H9 (cell line): ENCODE measurements around the gene ZNRF1. TPM values are rescaled to one million over a fixed set of nuclear protein-coding genes. Genes with fewer than 3 reads are reported as not detected.

ENCODE experiments used
- DNase-seq: peaks from one replicate; pipeline ENCODE4 v3.0.0-alpha.2; 2017
- H2AFZ ChIP-seq: one replicate; pipeline ENCODE4 v1.6.1; 2013; ENCODE audit warnings: mild to moderate bottlenecking, low read length, control low read depth, moderate library complexity
- H2AK5ac ChIP-seq: 2 replicates; pipeline ENCODE4 v1.6.1; 2013; ENCODE audit warnings: low read length, control low read depth, mixed read lengths; ENCODE audit not compliant: insufficient read length
- H2BK120ac ChIP-seq: one replicate; pipeline ENCODE4 v1.6.1; 2013; ENCODE audit warnings: low read depth, mild to moderate bottlenecking, low read length, control low read depth, inconsistent platforms; ENCODE audit not compliant: poor library complexity, severe bottlenecking
- H2BK12ac ChIP-seq: 2 replicates; pipeline ENCODE4 v1.6.1; 2013; ENCODE audit warnings: low read length, control low read depth, mixed read lengths, low read depth; ENCODE audit not compliant: insufficient read length
- H2BK15ac ChIP-seq: 2 replicates; pipeline ENCODE4 v1.6.1; 2013; ENCODE audit warnings: low read depth, low read length, control low read depth
- H2BK20ac ChIP-seq: one replicate; pipeline ENCODE4 v1.6.1; 2013; ENCODE audit warnings: low read depth, mild to moderate bottlenecking, low read length, control low read depth, inconsistent platforms; ENCODE audit not compliant: poor library complexity, severe bottlenecking
- H2BK5ac ChIP-seq: 2 replicates; pipeline ENCODE4 v1.6.1; 2013; ENCODE audit warnings: low read length, control low read depth, mixed read lengths; ENCODE audit not compliant: insufficient read length
- H3K14ac ChIP-seq: 2 replicates; pipeline ENCODE4 v1.6.1; 2013; ENCODE audit warnings: low read length, control low read depth; ENCODE audit not compliant: insufficient read depth
- H3K18ac ChIP-seq: 2 replicates; pipeline ENCODE4 v1.6.1; 2013; ENCODE audit warnings: low read depth, mild to moderate bottlenecking, mixed read lengths, low read length, control low read depth; ENCODE audit not compliant: insufficient read length
- H3K23ac ChIP-seq: 2 replicates; pipeline ENCODE4 v1.6.1; 2013; ENCODE audit warnings: low read length, control low read depth, mixed read lengths, low read depth; ENCODE audit not compliant: insufficient read length
- H3K23me2 ChIP-seq: 2 replicates; pipeline ENCODE4 v1.6.1; 2013; ENCODE audit warnings: low read depth, mild to moderate bottlenecking, mixed read lengths, low read length, control low read depth; ENCODE audit not compliant: insufficient read length, poor library complexity, severe bottlenecking
- H3K27ac ChIP-seq: 2 replicates; pipeline ENCODE4 v1.5.1; 2013; ENCODE audit warnings: low read length, control low read depth, mixed read lengths, low read depth; ENCODE audit not compliant: insufficient read length
- H3K27me3 ChIP-seq: 2 replicates; pipeline ENCODE4 v1.6.1; 2013; ENCODE audit warnings: low read length, control low read depth, inconsistent platforms; ENCODE audit not compliant: insufficient read depth
- H3K4ac ChIP-seq: 2 replicates; pipeline ENCODE4 v1.6.1; 2013; ENCODE audit warnings: low read depth, mild to moderate bottlenecking, control low read depth, inconsistent platforms, low read length, moderate library complexity
- H3K4me1 ChIP-seq: 2 replicates; pipeline ENCODE4 v1.6.1; 2013; ENCODE audit warnings: low read length, control low read depth, inconsistent platforms; ENCODE audit not compliant: insufficient read depth
- H3K4me2 ChIP-seq: 2 replicates; pipeline ENCODE4 v1.6.1; 2013; ENCODE audit warnings: low read length, control low read depth, mixed read lengths; ENCODE audit not compliant: insufficient read length, insufficient read depth
- H3K56ac ChIP-seq: 2 replicates; pipeline ENCODE4 v1.6.1; 2013; ENCODE audit warnings: low read depth, mild to moderate bottlenecking, mixed read lengths, low read length, control low read depth; ENCODE audit not compliant: insufficient read length
- H3K79me1 ChIP-seq: 2 replicates; pipeline ENCODE4 v1.6.1; 2013; ENCODE audit warnings: low read depth, mild to moderate bottlenecking, moderate library complexity, low read length, control low read depth, inconsistent platforms; ENCODE audit not compliant: insufficient read depth, poor library complexity, severe bottlenecking
- H3K79me2 ChIP-seq: 2 replicates; pipeline ENCODE4 v1.6.1; 2013; ENCODE audit warnings: low read length, control low read depth, inconsistent platforms; ENCODE audit not compliant: insufficient read depth
- H3K9ac ChIP-seq: 2 replicates; pipeline ENCODE4 v1.6.1; 2013; ENCODE audit warnings: low read length, control low read depth, mixed read lengths; ENCODE audit not compliant: insufficient read length; ENCODE audit errors: extremely low read depth
- H3K9me3 ChIP-seq: one replicate; pipeline ENCODE4 v1.6.1; 2013; ENCODE audit warnings: low read depth, low read length, inconsistent platforms; ENCODE audit not compliant: control insufficient read depth
- H3T11ph ChIP-seq: one replicate; pipeline ENCODE4 v1.6.1; 2013; ENCODE audit warnings: mild to moderate bottlenecking, low read length, control low read depth, inconsistent platforms
- H4K20me1 ChIP-seq: one replicate; pipeline ENCODE4 v1.6.1; 2013; ENCODE audit not compliant: control insufficient read depth, insufficient read length, insufficient read depth
- H4K5ac ChIP-seq: 2 replicates; pipeline ENCODE4 v1.6.1; 2013; ENCODE audit warnings: low read depth, mild to moderate bottlenecking, mixed read lengths, low read length, control low read depth; ENCODE audit not compliant: insufficient read length
- H4K8ac ChIP-seq: replicated peaks from 2 replicates; pipeline ENCODE4 v1.6.1; 2013; ENCODE audit warnings: low read length, control low read depth, mixed read lengths, low read depth; ENCODE audit not compliant: insufficient read length
- H4K91ac ChIP-seq: 2 replicates; pipeline ENCODE4 v1.6.1; 2013; ENCODE audit warnings: low read depth, mild to moderate bottlenecking, moderate library complexity, mixed read lengths, low read length, control low read depth; ENCODE audit not compliant: insufficient read length
- H3K27ac Mint-ChIP-seq, 3 experiments: 2 replicates in 2 of 3; 3 replicates in 1 of 3; pipeline ENCODE4 v1.8.0; 2020 to 2021; ENCODE audit warnings: mixed read lengths in 3 of 3, mild to moderate bottlenecking in 1 of 3, moderate library complexity in 1 of 3
- H3K27me3 Mint-ChIP-seq: 2 replicates; pipeline ENCODE4 v1.8.0; 2021; ENCODE audit warnings: low read depth, mild to moderate bottlenecking, moderate library complexity, mixed read lengths
- H3K36me3 Mint-ChIP-seq, 3 experiments: 2 replicates in 2 of 3; 3 replicates in 1 of 3; pipeline ENCODE4 v1.8.0; 2020 to 2021; ENCODE audit warnings: low read depth in 3 of 3, mixed read lengths in 3 of 3; ENCODE audit not compliant: insufficient read depth in 1 of 3
- H3K4me1 Mint-ChIP-seq, 2 experiments: 2 replicates each; pipeline ENCODE4 v1.8.0; 2020; ENCODE audit warnings: mixed read lengths in 2 of 2
- H3K4me3 Mint-ChIP-seq, 2 experiments: 2 replicates in 1 of 2; 3 replicates in 1 of 2; pipeline ENCODE4 v1.8.0; 2020 to 2021; ENCODE audit warnings: mild to moderate bottlenecking in 2 of 2, mixed read lengths in 2 of 2, moderate library complexity in 1 of 2
- H3K9me3 Mint-ChIP-seq, 2 experiments: 2 replicates in 1 of 2; 3 replicates in 1 of 2; pipeline ENCODE4 v1.8.0; 2020; ENCODE audit warnings: mild to moderate bottlenecking in 2 of 2, mixed read lengths in 2 of 2, moderate library complexity in 1 of 2
- WGBS: extraction: QIAGEN DNeasy Blood & Tissue Kit; methylation state at CpG from one replicate; pipeline ENCODE4 v1.1.7; 2013; ENCODE audit warnings: missing lambda C conversion rate, low lambda C conversion rate, mixed read lengths; ENCODE audit not compliant: insufficient read length; ENCODE audit errors: extremely low coverage; 5-methylcytosine and 5-hydroxymethylcytosine counted together
- total RNA-seq: library from RNA; stranded (reverse); gene quantifications from 2 replicates; pipeline ENCODE4 v1.2.1, GENCODE V29; 2021
- TF ChIP-seq, protein P1 (sequence below): fragments of 200-600 bp; sonication (generic); conservative IDR thresholded peaks from 3 replicates; pipeline ENCODE4 v1.8.0; 2021; ENCODE audit warnings: antibody characterized with exemption, mild to moderate bottlenecking

ZNRF1 gene
- total RNA-seq, 1 experiment from 2014 or later = 49.6 TPM

DNA sequence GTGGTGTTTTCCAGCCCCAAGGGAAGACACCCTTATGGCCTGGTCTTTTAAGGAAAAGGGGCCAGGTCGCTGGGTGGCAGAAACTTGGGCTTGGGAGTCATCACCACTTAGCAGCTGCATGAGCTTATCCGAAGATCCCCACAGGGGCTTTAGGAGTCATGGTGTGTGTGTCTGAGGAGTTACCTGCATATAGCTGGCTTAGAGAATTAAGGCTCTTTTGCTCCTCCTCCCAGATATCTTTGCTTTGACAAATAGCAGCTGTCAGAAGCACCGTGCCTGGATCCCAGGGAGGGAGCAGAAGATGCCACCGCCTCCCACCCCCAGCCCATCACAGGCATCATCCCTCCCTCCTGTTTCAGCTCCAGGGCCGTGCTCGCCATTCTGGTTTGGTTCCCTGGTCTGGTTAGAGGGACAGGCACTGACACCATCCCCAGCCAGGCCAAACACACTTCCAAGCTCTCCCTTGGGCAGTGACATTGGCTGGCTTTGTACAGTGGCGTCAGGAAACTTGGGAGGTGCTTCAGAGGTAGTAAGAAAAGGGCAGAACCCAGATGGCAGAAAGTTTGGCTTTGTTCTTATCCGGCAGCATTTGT is 100.3 kb downstream of the ZNRF1 start:
- Histone ChIP-seq H2AK5ac (no peak overlapping the region), H4K5ac (no peak overlapping the region), H3T11ph (no peak overlapping the region), H4K20me1 (peaks cover 3% of the 10 kb centered on the region), H3K9ac (no peak overlapping the region), H2BK20ac (no peak overlapping the region), H4K91ac (no peak overlapping the region), H3K9me3 (no peaks in the 10 kb centered on the region), H3K79me2 (0 out of 2 replicates have a peak, but pooled peaks cover under 1% of the 10 kb centered on the region), H3K4me1 (peaks cover 17% of the 10 kb centered on the region; the same call in 1 of the 2 replicates), H2BK15ac (no peak overlapping the region), H3K27me3 (no peaks in the 10 kb centered on the region), H3K14ac (peak overlapping the region; percentile 6; the same call in 1 of the 2 replicates), H3K56ac (no peak overlapping the region), H2BK5ac (no peak overlapping the region), H3K27ac (no peak overlapping the region), H3K79me1 (no peaks in the 10 kb centered on the region), H3K23ac (no peak overlapping the region), H2AFZ (no peak overlapping the region), H2BK120ac (no peak overlapping the region), H3K18ac (no peak overlapping the region), H2BK12ac (no peak overlapping the region), H4K8ac (no peak overlapping the region), H3K4me2 (no peak overlapping the region), H3K23me2 (no peaks in the 10 kb centered on the region), H3K4ac (no peak overlapping the region)
- peak overlapping the region; percentile 62 to 81 (median 78); a peak in 3 of 7 replicates for H3K27ac Mint-ChIP-seq
- DNase-seq = no peak
- peaks cover 48 to 57% of the 10 kb centered on the region in 2 experiments for H3K4me1 Mint-ChIP-seq
- TF ChIP-seq, protein P1, sequence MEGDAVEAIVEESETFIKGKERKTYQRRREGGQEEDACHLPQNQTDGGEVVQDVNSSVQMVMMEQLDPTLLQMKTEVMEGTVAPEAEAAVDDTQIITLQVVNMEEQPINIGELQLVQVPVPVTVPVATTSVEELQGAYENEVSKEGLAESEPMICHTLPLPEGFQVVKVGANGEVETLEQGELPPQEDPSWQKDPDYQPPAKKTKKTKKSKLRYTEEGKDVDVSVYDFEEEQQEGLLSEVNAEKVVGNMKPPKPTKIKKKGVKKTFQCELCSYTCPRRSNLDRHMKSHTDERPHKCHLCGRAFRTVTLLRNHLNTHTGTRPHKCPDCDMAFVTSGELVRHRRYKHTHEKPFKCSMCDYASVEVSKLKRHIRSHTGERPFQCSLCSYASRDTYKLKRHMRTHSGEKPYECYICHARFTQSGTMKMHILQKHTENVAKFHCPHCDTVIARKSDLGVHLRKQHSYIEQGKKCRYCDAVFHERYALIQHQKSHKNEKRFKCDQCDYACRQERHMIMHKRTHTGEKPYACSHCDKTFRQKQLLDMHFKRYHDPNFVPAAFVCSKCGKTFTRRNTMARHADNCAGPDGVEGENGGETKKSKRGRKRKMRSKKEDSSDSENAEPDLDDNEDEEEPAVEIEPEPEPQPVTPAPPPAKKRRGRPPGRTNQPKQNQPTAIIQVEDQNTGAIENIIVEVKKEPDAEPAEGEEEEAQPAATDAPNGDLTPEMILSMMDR = no peak
- 0 out of 5 replicates have a peak overlapping the region, but pooled peaks of 1 of the 2 experiments have one; percentile 20 for H3K4me3 Mint-ChIP-seq
- no peaks in the 10 kb centered on the region; a peak in 1 of 5 replicates for H3K9me3 Mint-ChIP-seq
- H3K36me3 Mint-ChIP-seq = peaks cover 17 to 25% (median 22%) of the 10 kb centered on the region in 3 experiments; a peak in 6 of 7 replicates
- WGBS = no CpG with 5 or more reads among the region's 8 CpGs
- H3K27me3 Mint-ChIP-seq = no peaks in the 10 kb centered on the region; the same call in 1 of the 2 replicates
